ENCODE results near the gene C19orf38. TPM values are rescaled to one million over a fixed set of nuclear protein-coding genes. Genes with fewer than 3 reads are reported as not detected.

Gene C19orf38
- total RNA-seq, 8 experiments from 2014 or later, result 0.25 to 2.3 (median 0.50) TPM; not detected in 1

DNA sequence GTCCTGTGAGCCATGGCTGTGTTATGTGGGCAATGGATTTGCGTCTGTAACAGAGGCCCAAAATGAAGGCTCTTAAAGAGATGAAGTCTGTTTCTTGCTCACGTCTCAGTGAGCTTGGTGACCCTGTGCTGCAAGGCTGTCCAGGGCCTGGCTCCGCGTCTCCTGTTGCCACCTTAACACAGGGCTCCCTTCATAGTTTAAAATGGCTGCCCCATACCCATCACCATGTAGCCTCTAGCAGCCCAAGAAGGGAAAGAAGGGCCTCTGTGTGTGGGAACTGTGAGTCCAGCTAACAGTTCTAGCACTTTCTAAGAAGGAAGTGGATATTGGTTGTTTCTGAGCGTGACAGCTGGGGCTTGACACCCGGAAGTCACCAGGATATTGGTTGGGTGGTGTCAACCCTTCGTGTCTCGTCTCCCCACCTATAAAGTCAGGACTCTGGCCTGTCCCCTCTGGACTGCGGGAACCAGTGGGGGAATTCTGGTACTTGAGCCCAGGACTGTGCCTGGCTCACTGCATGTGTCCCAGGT lies 33.1 kb upstream of the C19orf38 start:
- ATAC-seq (replicated peaks in 6 of 8), result no peak
- H3K4me3 ChIP-seq, result no peak overlapping the region
- in situ Hi-C loops (cut with MboI; ENCODE audit: low pct_unique_long_range_greater_than_20kb in 2 of 9, low sequenced_read_pairs in 9 of 9, unreplicated experiment in 9 of 9), result no loop called here
- H3K4me1 ChIP-seq (replicated peaks in 1 of 2), result no peaks in the 10 kb centered on the region
- 91 to 100% (median 98%) methylated on average over 2 to 8 of the region's 9 CpGs; no CpG with 5 or more reads in 6 of the 10 experiments for WGBS, 10 experiments
- H3K27ac ChIP-seq, result no peak overlapping the region

DNA sequence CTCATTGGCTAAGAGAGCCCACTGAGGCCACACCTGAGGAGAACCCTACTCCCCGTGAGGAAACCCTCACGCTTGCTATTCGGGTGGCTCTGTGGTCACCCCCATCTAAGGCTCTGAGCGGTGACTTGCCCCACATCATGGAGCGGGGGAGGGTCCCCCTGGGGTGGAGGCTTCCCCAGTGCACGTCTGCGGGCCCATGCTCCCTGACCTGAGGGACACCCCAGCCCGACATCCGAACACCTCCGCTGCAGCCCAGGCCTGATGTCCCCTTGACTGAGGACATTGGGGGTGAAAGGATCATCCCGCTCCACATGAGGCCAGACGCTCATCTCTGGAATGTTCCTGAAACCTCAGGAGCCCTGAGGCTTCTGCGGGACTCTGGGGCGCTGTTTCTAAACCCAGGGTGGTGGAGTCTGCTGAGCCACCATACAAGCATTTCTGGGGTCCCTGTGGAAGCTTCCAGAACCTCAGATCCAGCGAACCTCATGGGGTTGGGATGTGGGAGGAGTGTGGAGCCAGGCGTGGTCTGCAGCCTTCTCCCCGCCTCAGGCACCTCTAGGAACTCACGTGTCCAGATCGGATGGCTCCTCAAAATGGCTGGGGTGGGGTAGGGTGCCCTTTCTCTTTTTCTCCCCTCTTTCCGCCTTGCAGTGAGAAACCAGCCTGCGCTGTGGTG lies 32.1 kb upstream of the C19orf38 start:
- in situ Hi-C loops (cut with MboI; ENCODE audit: low pct_unique_long_range_greater_than_20kb in 2 of 9, low sequenced_read_pairs in 9 of 9, unreplicated experiment in 9 of 9), result no loop called here

DNA sequence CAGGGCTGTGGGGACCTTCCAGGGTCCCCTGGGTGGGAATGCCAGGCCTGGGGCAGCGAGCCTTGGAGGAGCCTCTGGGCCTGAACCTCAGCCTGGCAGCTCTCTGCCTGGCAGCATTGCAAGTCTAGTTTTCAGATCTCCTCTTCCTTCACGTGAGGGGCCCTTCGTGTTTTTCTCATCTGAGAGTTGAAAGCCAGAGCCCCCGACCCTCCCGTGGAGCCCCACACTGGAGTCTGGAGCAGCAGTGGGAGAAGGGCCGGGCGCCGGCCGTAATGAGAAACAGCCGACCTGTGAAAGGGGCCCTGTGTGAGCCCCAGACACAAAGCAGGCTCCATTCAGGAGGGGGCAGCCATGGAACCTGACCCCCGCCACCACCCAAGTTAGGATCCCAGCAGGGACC lies 31.5 kb upstream of the C19orf38 start:
- Histone ChIP-seq H3K4me3 (no peak overlapping the region), H3K27ac (no peak overlapping the region), H3K4me1 (replicated peaks in 1 of 2) (no peaks in the 10 kb centered on the region)
- in situ Hi-C loops (cut with MboI; ENCODE audit: low pct_unique_long_range_greater_than_20kb in 2 of 9, low sequenced_read_pairs in 9 of 9, unreplicated experiment in 9 of 9), result no loop called here
- ATAC-seq (replicated peaks in 6 of 8), result peak in 2 of 8 experiments; percentile 1 to 3
- 79 to 100% (median 98%) methylated on average over 1 to 6 of the region's 11 CpGs; no CpG with 5 or more reads in 7 of the 10 experiments for WGBS, 10 experiments

More for the DNA sequence above, 32.1 kb upstream of the C19orf38 start:
- no peak overlapping the region for H3K4me3 ChIP-seq
- no peaks in the 10 kb centered on the region for H3K4me1 ChIP-seq (replicated peaks in 1 of 2)
- H3K27ac ChIP-seq, result no peak overlapping the region
- peak in 3 of 8 experiments; percentile 2 to 20 (median 20) for ATAC-seq (replicated peaks in 6 of 8)
- 15 to 100% (median 85%) methylated on average over 2 to 7 of the region's 21 CpGs; no CpG with 5 or more reads in 7 of the 10 experiments for WGBS, 10 experiments

GRCh38 chr19:10817291-10818038 lies 30.8 kb upstream of the C19orf38 start:
- in situ Hi-C loops (cut with MboI; ENCODE audit: low pct_unique_long_range_greater_than_20kb in 2 of 9, low sequenced_read_pairs in 9 of 9, unreplicated experiment in 9 of 9), result no loop called here
- peak in 4 of 8 experiments; percentile 5 to 75 (median 72) for ATAC-seq (replicated peaks in 6 of 8)
- no peaks in the 10 kb centered on the region for H3K4me1 ChIP-seq (replicated peaks in 1 of 2)
- 0 to 100% (median 87%) methylated on average over 1 to 3 of the region's 42 CpGs; no CpG with 5 or more reads in 5 of the 10 experiments for WGBS, 10 experiments
- H3K27ac ChIP-seq, result no peak overlapping the region
- H3K4me3 ChIP-seq, result no peak overlapping the region

- no peak overlapping the region for H3K4me3 ChIP-seq
- peak in 1 of 8 experiments; percentile 11 for ATAC-seq (replicated peaks in 6 of 8)
- no peaks in the 10 kb centered on the region for H3K4me1 ChIP-seq (replicated peaks in 1 of 2)
- no peak overlapping the region for H3K27ac ChIP-seq
- 42 to 96% (median 55%) methylated on average over 1 to 4 of the region's 19 CpGs; no CpG with 5 or more reads in 4 of the 10 experiments for WGBS, 10 experiments
- in situ Hi-C loops (cut with MboI; ENCODE audit: low pct_unique_long_range_greater_than_20kb in 2 of 9, low sequenced_read_pairs in 9 of 9, unreplicated experiment in 9 of 9), result no loop called here
Measured at GRCh38 chr19:10818301-10819123, 29.7 kb upstream of the C19orf38 start.

DNA sequence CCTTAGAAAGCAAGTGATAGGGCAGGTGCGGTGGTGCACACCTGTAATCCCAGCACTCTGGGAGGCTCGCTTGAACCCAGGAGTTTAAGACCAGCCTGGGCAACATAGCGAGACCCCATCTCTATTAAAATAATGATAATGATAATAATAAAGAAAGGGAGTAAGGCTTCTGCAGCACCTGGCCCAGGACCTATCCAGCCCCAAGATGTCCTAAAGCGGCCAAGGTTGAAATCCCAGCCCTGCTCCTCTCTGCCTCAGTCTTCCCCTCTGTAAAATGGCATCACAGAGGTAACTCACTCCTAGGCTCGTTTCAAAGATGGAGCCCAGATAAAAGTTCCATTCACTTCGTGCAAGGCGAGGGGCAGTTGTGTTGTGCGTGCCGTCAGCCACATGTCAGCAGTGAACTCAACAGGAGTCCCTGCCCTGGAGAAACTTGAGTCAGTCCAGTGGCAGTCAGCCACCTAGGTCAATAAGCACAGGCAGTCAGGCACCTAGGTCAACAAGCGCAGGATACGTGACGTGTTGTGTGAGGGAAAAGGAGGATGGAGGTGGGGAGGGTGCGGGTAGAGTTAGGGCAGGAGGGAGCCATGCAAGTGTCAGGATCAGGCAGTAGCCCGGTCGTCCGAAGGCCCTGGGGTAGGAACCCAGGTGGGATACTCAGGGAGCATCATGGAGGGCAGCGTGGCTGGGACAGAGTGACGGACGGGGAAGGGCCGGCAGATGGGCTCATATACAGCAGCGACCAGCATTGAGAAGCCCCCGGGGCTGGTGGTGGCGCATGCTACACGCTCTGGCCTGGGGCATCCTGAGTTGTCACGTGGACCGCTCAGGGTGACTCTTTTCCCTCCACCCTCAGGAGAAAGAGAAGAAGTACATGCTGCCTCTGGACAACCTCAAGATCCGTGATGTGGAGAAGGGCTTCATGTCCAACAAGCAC lies 28.8 kb upstream of the C19orf38 start:
- no peak overlapping the region for H3K4me3 ChIP-seq
- H3K27ac ChIP-seq, result no peak overlapping the region
- in situ Hi-C loops (cut with MboI; ENCODE audit: low pct_unique_long_range_greater_than_20kb in 2 of 9, low sequenced_read_pairs in 9 of 9, unreplicated experiment in 9 of 9), result no loop called here
- 87 to 100% (median 98%) methylated on average over 2 to 8 of the region's 27 CpGs; no CpG with 5 or more reads in 3 of the 10 experiments for WGBS, 10 experiments
- ATAC-seq (replicated peaks in 6 of 8), result no peak
- no peaks in the 10 kb centered on the region for H3K4me1 ChIP-seq (replicated peaks in 1 of 2)

- ATAC-seq (replicated peaks in 6 of 8), result peak in 1 of 8 experiments; percentile 22
- in situ Hi-C loops (cut with MboI; ENCODE audit: low pct_unique_long_range_greater_than_20kb in 2 of 9, low sequenced_read_pairs in 9 of 9, unreplicated experiment in 9 of 9), result no loop called here
- H3K27ac ChIP-seq, result no peak overlapping the region
- 80 to 100% (median 86%) methylated on average over 1 to 3 of the region's 7 CpGs; no CpG with 5 or more reads in 6 of the 10 experiments for WGBS, 10 experiments
- H3K4me3 ChIP-seq, result no peak overlapping the region
- H3K4me1 ChIP-seq (replicated peaks in 1 of 2), result no peaks in the 10 kb centered on the region
Measured at GRCh38 chr19:10820173-10820572, 28.0 kb upstream of the C19orf38 start.

DNA sequence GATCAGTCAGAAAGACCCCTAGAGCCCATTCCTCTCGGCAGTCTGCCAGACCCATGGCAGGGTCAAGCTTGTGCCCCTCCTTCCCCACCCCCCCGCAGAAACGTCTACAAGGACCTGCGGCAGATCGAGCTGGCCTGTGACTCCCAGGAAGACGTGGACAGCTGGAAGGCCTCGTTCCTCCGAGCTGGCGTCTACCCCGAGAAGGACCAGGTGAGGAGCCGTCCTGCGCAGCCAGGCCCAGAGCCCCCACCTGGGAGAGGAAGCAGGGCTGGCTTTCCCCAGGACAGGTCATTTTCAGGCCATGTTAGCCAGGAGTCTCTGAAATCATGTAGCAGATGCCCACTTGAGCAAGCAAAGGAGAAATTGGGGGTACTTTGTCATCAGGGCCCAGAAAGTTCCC lies 24.5 kb upstream of the C19orf38 start:
- no peak for ATAC-seq (replicated peaks in 6 of 8)
- H3K4me1 ChIP-seq (replicated peaks in 1 of 2), result no peaks in the 10 kb centered on the region
- no peak overlapping the region for H3K27ac ChIP-seq
- 87 to 100% methylated on average over 3 of the region's 12 CpGs; no CpG with 5 or more reads in 8 of the 10 experiments for WGBS, 10 experiments
- no peak overlapping the region for H3K4me3 ChIP-seq
- in situ Hi-C loops (cut with MboI; ENCODE audit: low pct_unique_long_range_greater_than_20kb in 2 of 9, low sequenced_read_pairs in 9 of 9, unreplicated experiment in 9 of 9), result no loop called here

DNA sequence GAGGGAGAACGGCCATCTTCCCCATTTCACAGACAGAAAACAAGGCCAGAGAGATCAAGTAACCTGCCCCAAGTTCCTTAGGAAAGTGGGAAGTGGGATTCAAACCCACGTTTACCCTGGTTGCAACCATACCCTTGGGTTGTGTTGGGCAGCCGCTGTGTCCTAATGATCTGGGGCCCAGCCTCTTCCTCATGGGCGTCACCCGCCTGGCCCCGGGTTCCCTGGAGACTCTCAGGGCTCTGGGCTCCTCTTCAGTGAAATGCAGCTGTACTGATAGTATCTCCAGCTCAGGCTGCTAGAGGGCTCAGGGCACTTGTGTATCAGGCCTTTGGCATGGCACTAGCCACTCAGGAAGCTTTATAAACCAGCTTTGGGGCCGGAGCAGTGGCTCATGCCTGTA lies 22.0 kb upstream of the C19orf38 start:
- in situ Hi-C loops (cut with MboI; ENCODE audit: low pct_unique_long_range_greater_than_20kb in 2 of 9, low sequenced_read_pairs in 9 of 9, unreplicated experiment in 9 of 9), result no loop called here
- Histone ChIP-seq H3K4me3 (no peak overlapping the region), H3K4me1 (replicated peaks in 1 of 2) (no peaks in the 10 kb centered on the region), H3K27ac (no peak overlapping the region)
- no peak for ATAC-seq (replicated peaks in 6 of 8)
- 67 to 100% (median 96%) methylated on average over 1 to 6 of the region's 7 CpGs; no CpG with 5 or more reads in 5 of the 10 experiments for WGBS, 10 experiments

GRCh38 chr19:10826846-10827245 lies 21.4 kb upstream of the C19orf38 start:
- 81 to 100% (median 93%) methylated on average over 1 to 4 of the region's 6 CpGs; no CpG with 5 or more reads in 1 of the 10 experiments for WGBS, 10 experiments
- Histone ChIP-seq H3K27ac (no peak overlapping the region), H3K4me3 (no peak overlapping the region), H3K4me1 (replicated peaks in 1 of 2) (no peaks in the 10 kb centered on the region)
- no peak for ATAC-seq (replicated peaks in 6 of 8)
- in situ Hi-C loops (cut with MboI; ENCODE audit: low pct_unique_long_range_greater_than_20kb in 2 of 9, low sequenced_read_pairs in 9 of 9, unreplicated experiment in 9 of 9), result no loop called here

- Histone ChIP-seq H3K4me1 (replicated peaks in 1 of 2) (no peaks in the 10 kb centered on the region), H3K4me3 (no peak overlapping the region), H3K27ac (no peak overlapping the region)
- 68 to 100% (median 87%) methylated on average over 1 to 5 of the region's 26 CpGs; no CpG with 5 or more reads in 3 of the 10 experiments for WGBS, 10 experiments
- ATAC-seq (replicated peaks in 6 of 8), result peak in 6 of 8 experiments; percentile 4 to 38 (median 10)
- in situ Hi-C loops (cut with MboI; ENCODE audit: low pct_unique_long_range_greater_than_20kb in 2 of 9, low sequenced_read_pairs in 9 of 9, unreplicated experiment in 9 of 9), result no loop called here
Measured at GRCh38 chr19:10828981-10829821, 19.0 kb upstream of the C19orf38 start.
